ENCODE measurements around the gene FARP1.

GRCh38 chr13:98320561-98321105, 177.7 kb downstream of the FARP1 start:
- TF ChIP-seq POLR2A (IDR thresholded peaks at IDR 0.05), result no peak
- TF ChIP-seq, protein P1, sequence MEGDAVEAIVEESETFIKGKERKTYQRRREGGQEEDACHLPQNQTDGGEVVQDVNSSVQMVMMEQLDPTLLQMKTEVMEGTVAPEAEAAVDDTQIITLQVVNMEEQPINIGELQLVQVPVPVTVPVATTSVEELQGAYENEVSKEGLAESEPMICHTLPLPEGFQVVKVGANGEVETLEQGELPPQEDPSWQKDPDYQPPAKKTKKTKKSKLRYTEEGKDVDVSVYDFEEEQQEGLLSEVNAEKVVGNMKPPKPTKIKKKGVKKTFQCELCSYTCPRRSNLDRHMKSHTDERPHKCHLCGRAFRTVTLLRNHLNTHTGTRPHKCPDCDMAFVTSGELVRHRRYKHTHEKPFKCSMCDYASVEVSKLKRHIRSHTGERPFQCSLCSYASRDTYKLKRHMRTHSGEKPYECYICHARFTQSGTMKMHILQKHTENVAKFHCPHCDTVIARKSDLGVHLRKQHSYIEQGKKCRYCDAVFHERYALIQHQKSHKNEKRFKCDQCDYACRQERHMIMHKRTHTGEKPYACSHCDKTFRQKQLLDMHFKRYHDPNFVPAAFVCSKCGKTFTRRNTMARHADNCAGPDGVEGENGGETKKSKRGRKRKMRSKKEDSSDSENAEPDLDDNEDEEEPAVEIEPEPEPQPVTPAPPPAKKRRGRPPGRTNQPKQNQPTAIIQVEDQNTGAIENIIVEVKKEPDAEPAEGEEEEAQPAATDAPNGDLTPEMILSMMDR (IDR thresholded peaks at IDR 0.05), result no peak
